ENCODE data around the gene FRS3.

- no peak for TF ChIP-seq ZNF780A (CRISPR knock-in tag; IDR thresholded peaks at IDR 0.05)
- TF ChIP-seq POLR2A (IDR thresholded peaks at IDR 0.05; ENCODE audit: insufficient read depth in 1 of 2, low read depth in 2 of 2, low read length in 2 of 2): no peak
- TF ChIP-seq BCL3 (CRISPR knock-in tag; IDR thresholded peaks at IDR 0.05): no peak
- no peak for TF ChIP-seq YY1 (IDR thresholded peaks at IDR 0.05; ENCODE audit: insufficient read depth, insufficient replicate concordance, low read depth, low read length)
- TF ChIP-seq SMC3 (IDR thresholded peaks at IDR 0.05; ENCODE audit: low read length): no peak
- TF ChIP-seq ZBTB21 (CRISPR knock-in tag; IDR thresholded peaks at IDR 0.05): no peak
- no peak for TF ChIP-seq ZC3H13 (CRISPR knock-in tag; IDR thresholded peaks at IDR 0.05)
- no peak for TF ChIP-seq ESRRA (CRISPR knock-in tag; IDR thresholded peaks at IDR 0.05; ENCODE audit: low read depth)
- no peak for TF ChIP-seq ARID2 (CRISPR knock-in tag; IDR thresholded peaks at IDR 0.05; ENCODE audit: borderline replicate concordance)
- no peak for TF ChIP-seq PBX3 (CRISPR knock-in tag; IDR thresholded peaks at IDR 0.05; ENCODE audit: borderline replicate concordance)
- TF ChIP-seq CTCF (CRISPR knock-in tag; IDR thresholded peaks at IDR 0.05): no peak
- TF ChIP-seq EZH2 (conservative IDR thresholded peaks at IDR 0.05; ENCODE audit: low read depth, low read length): no peak
These were observed 33.8 kb upstream of the FRS3 start for GRCh38 chr6:41813469-41813868.
